Stomach (tissue), 9 donors: Measurements from ENCODE around the gene TTC28. TPM values are rescaled to one million over a fixed set of nuclear protein-coding genes. Genes with fewer than 3 reads are reported as not detected.
A peak's percentile ranks its signal among the peaks of the same experiment; 100 is the strongest.

Experiments
- DNase-seq, 2 donors: peaks; one replicate each; pipeline versions ENCODE4 v3.0.0 to v3.0.0-alpha.2; 2013 to 2019
- H3K27ac ChIP-seq, 5 donors: fragments of 200-600 bp in 4 of 5; sonication (generic) in 4 of 5; one replicate each; pipeline ENCODE4 v1.5.1; 2013 to 2019; ENCODE audit warnings: mild to moderate bottlenecking in 1 of 5, moderate library complexity in 1 of 5
- H3K27me3 ChIP-seq, 3 donors: fragments of 200-600 bp; sonication (generic); one replicate each; pipeline ENCODE4 v1.5.1; 2017 to 2019; ENCODE audit warnings: mixed run types in 1 of 3
- H3K36me3 ChIP-seq, 4 donors: fragments of 200-600 bp; sonication (generic); 1 replicate in 3 of 4; 2 replicates in 1 of 4; pipeline ENCODE4 v1.5.1; 2016 to 2019
- H3K4me1 ChIP-seq, 4 donors: fragments of 200-600 bp; sonication (generic); one replicate each; pipeline ENCODE4 v1.5.1; 2016 to 2019
- H3K4me3 ChIP-seq, 4 donors: fragments of 200-600 bp; sonication (generic) in 3 of 4; one replicate each; pipeline ENCODE4 v1.5.1; 2016 to 2019; ENCODE audit warnings: mild to moderate bottlenecking in 1 of 4
- H3K9me3 ChIP-seq, 4 donors: fragments of 200-600 bp; sonication (generic); one replicate each; pipeline ENCODE4 v1.5.1; 2016 to 2019
- CTCF ChIP-seq, 7 experiments: fragments of 450-650 bp in 4 of 7; fragments of 200-600 bp in 3 of 7; sonication (generic) in 3 of 7; IDR thresholded peaks; one replicate each; pipeline ENCODE4 v1.5.1; 2016 to 2019; ENCODE audit warnings: antibody characterized with exemption in 7 of 7, control low read depth in 2 of 7, mild to moderate bottlenecking in 1 of 7
- EP300 ChIP-seq: sonication (generic); formaldehyde crosslinking; IDR thresholded peaks from one replicate; pipeline ENCODE4 v1.6.1; 2017; ENCODE audit warnings: antibody characterized with exemption
- POLR2A ChIP-seq, 4 donors: fragments of 450-650 bp; IDR thresholded peaks; one replicate each; pipeline ENCODE4 v1.6.1; 2016; ENCODE audit warnings: antibody characterized with exemption in 4 of 4, control low read depth in 2 of 4, mild to moderate bottlenecking in 1 of 4, moderate library complexity in 1 of 4
- POLR2AphosphoS5 ChIP-seq, 3 donors: sonication (generic); formaldehyde crosslinking; IDR thresholded peaks; one replicate each; pipeline ENCODE4 v1.6.1; 2016; ENCODE audit warnings: antibody characterized with exemption in 3 of 3
- WGBS, 5 donors: extraction: QIAGEN DNeasy Blood & Tissue Kit in 3 of 5; methylation state at CpG; one replicate each; pipeline versions ENCODE4 v1.1.5 to v1.1.7; 2013 to 2018; 5-methylcytosine and 5-hydroxymethylcytosine counted together
- intact Hi-C: fragments of 100-400 bp; cut with DNase I; formaldehyde crosslinking; loops from one replicate; pipeline ENCODE4 v1.15.1; 2023; ENCODE audit warnings: low total_unique reads
- polyA plus RNA-seq, 3 donors: library from polyadenylated mRNA; stranded (reverse); fragments of 200-250 nt; gene quantifications; one replicate each; pipeline ENCODE4 v1.2.3, GENCODE V29; 2013
- total RNA-seq, 5 donors: library from RNA; depleted of rRNA; stranded (reverse); fragments of >200 nt; gene quantifications; one replicate each; pipeline versions ENCODE4 v1.1.0 to v1.2.3, GENCODE V29; 2014 to 2016
- donor health status: healthy with polysubstance abuse.
- donor health status: Bipolar disorder and iron deficiency.
- donor health status: healthy.

TTC28 gene
- total and polyA plus RNA-seq, 8 donors, result 1.7 to 53.4 (median 24.6) TPM

- no peak overlapping the region for H3K4me3 ChIP-seq
- TF ChIP-seq POLR2AphosphoS5 (IDR thresholded peaks at IDR 0.05) (no peak), CTCF (IDR thresholded peaks at IDR 0.05) (no peak)
- no peaks in the 10 kb centered on the region for H3K27me3 ChIP-seq
- no peak for DNase-seq
- intact Hi-C loops, result no loop called here
- H3K36me3 ChIP-seq, result peaks cover 0 to 44% (median 26%) of the 10 kb centered on the region in 4 donors
- no peak overlapping the region for H3K27ac ChIP-seq
- 83 to 91% (median 89%) methylated on average over 9 of the region's 9 CpGs for WGBS, 5 donors
- no peaks in the 10 kb centered on the region for H3K9me3 ChIP-seq
- no peaks in the 10 kb centered on the region for H3K4me1 ChIP-seq
Measured at GRCh38 chr22:28105413-28105812, 574.2 kb downstream of the TTC28 start.

GRCh38 chr22:28103596-28103995 is 576.0 kb downstream of the TTC28 start:
- H3K27ac ChIP-seq, result peak overlapping the region in 1 of 5 donors; percentile 19
- H3K4me3 ChIP-seq, result no peak overlapping the region
- TF ChIP-seq EP300 (no peak), POLR2AphosphoS5 (IDR thresholded peaks at IDR 0.05) (no peak), POLR2A (IDR thresholded peaks at IDR 0.05) (no peak)
- no peaks in the 10 kb centered on the region for H3K4me1 ChIP-seq
- DNase-seq, result no peak
- 83 to 93% (median 90%) methylated on average over 2 of the region's 2 CpGs for WGBS, 5 donors
- no peaks in the 10 kb centered on the region for H3K27me3 ChIP-seq
- intact Hi-C loops, result no loop called here
- no peaks in the 10 kb centered on the region for H3K9me3 ChIP-seq
- H3K36me3 ChIP-seq, result peaks cover 0 to 62% (median 35%) of the 10 kb centered on the region in 4 donors

- H3K27me3 ChIP-seq, result no peaks in the 10 kb centered on the region
- 67 to 90% (median 80%) methylated on average over 5 of the region's 5 CpGs for WGBS, 5 donors
- intact Hi-C loops, result no loop called here
Measured at GRCh38 chr22:28102151-28102812, 577.4 kb downstream of the TTC28 start.

GRCh38 chr22:28097627-28098026 is 582.0 kb downstream of the TTC28 start:
- Histone ChIP-seq H3K4me3 (no peak overlapping the region), H3K36me3 (peaks cover 0 to 73% (median 37%) of the 10 kb centered on the region in 4 donors), H3K27me3 (no peaks in the 10 kb centered on the region), H3K4me1 (peaks cover 0 to 7% (median 0%) of the 10 kb centered on the region in 4 donors), H3K27ac (no peak overlapping the region), H3K9me3 (no peaks in the 10 kb centered on the region)
- no peak for TF ChIP-seq EP300
- TF ChIP-seq POLR2AphosphoS5 (IDR thresholded peaks at IDR 0.05), result no peak
- no peak for TF ChIP-seq POLR2A (IDR thresholded peaks at IDR 0.05)
- TF ChIP-seq CTCF (IDR thresholded peaks at IDR 0.05), result no peak
- WGBS, 5 donors, result 77 to 88% (median 86%) methylated on average over 3 of the region's 3 CpGs
- intact Hi-C loops, result no loop called here
- no peak for DNase-seq

More at GRCh38 chr22:28102151-28102812, 577.4 kb downstream of the TTC28 start:
- no peak overlapping the region for H3K27ac ChIP-seq
- no peaks in the 10 kb centered on the region for H3K4me1 ChIP-seq
- no peak overlapping the region for H3K4me3 ChIP-seq
- peaks cover 0 to 64% (median 38%) of the 10 kb centered on the region in 4 donors for H3K36me3 ChIP-seq
- no peak for DNase-seq
- H3K9me3 ChIP-seq, result no peaks in the 10 kb centered on the region
- no peak for TF ChIP-seq EP300
- no peak for TF ChIP-seq CTCF (IDR thresholded peaks at IDR 0.05)
- TF ChIP-seq POLR2AphosphoS5 (IDR thresholded peaks at IDR 0.05), result no peak
- TF ChIP-seq POLR2A (IDR thresholded peaks at IDR 0.05), result no peak

- no peak overlapping the region for H3K4me3 ChIP-seq
- TF ChIP-seq POLR2AphosphoS5 (IDR thresholded peaks at IDR 0.05) (no peak), POLR2A (IDR thresholded peaks at IDR 0.05) (no peak), EP300 (no peak), CTCF (IDR thresholded peaks at IDR 0.05) (no peak)
- no peaks in the 10 kb centered on the region for H3K9me3 ChIP-seq
- no peak overlapping the region for H3K27ac ChIP-seq
- H3K4me1 ChIP-seq, result peaks cover 0 to 7% (median 0%) of the 10 kb centered on the region in 4 donors
- DNase-seq, result no peak
- peaks cover 0 to 87% (median 45%) of the 10 kb centered on the region in 4 donors for H3K36me3 ChIP-seq
- WGBS, 5 donors, result 92 to 98% (median 95%) methylated on average over 5 of the region's 5 CpGs
- H3K27me3 ChIP-seq, result no peaks in the 10 kb centered on the region
- intact Hi-C loops, result no loop called here
Measured at GRCh38 chr22:28096161-28096560, 583.5 kb downstream of the TTC28 start.
